Hepatic stellate cell (primary cell): ENCODE data around the gene USH1C.

ENCODE experiments used
- DNase-seq: peaks from one replicate; pipeline ENCODE4 v3.0.0; 2011; ENCODE audit warnings: low spot score

The USH1C gene

GRCh38 chr11:17570034-17570433 is 25.8 kb upstream of the USH1C start:
- DNase-seq = no peak

GRCh38 chr11:17568944-17569343 is 24.7 kb upstream of the USH1C start:
- DNase-seq = no peak

GRCh38 chr11:17564687-17565042 is 20.4 kb upstream of the USH1C start:
- no peak for DNase-seq

- DNase-seq = no peak
These were observed 19.9 kb upstream of the USH1C start for GRCh38 chr11:17563961-17564686.

- DNase-seq = no peak
These were observed 19.0 kb upstream of the USH1C start for GRCh38 chr11:17563231-17563646.

- DNase-seq = no peak
These were observed 17.3 kb upstream of the USH1C start for GRCh38 chr11:17561526-17561925.

- no peak for DNase-seq
These were observed 16.8 kb upstream of the USH1C start for GRCh38 chr11:17561111-17561415.

GRCh38 chr11:17560281-17561110 is 16.3 kb upstream of the USH1C start:
- DNase-seq = no peak

- no peak for DNase-seq
These were observed 15.3 kb upstream of the USH1C start for GRCh38 chr11:17559341-17560087.

- DNase-seq = no peak
These were observed 14.7 kb upstream of the USH1C start for GRCh38 chr11:17558916-17559315.

GRCh38 chr11:17558025-17558780 is 14.0 kb upstream of the USH1C start:
- DNase-seq = no peak

- no peak for DNase-seq
These were observed 12.8 kb upstream of the USH1C start for GRCh38 chr11:17556999-17557398.

- DNase-seq = no peak
These were observed 10.3 kb upstream of the USH1C start for GRCh38 chr11:17554487-17554886.

GRCh38 chr11:17553249-17553546 is 9.0 kb upstream of the USH1C start:
- DNase-seq = no peak

- no peak for DNase-seq
These were observed 8.4 kb upstream of the USH1C start for GRCh38 chr11:17552392-17553248.

- no peak for DNase-seq
These were observed 7.8 kb upstream of the USH1C start for GRCh38 chr11:17552041-17552355.

GRCh38 chr11:17551347-17552040 is 7.3 kb upstream of the USH1C start:
- DNase-seq = no peak

- DNase-seq = no peak
These were observed 6.5 kb upstream of the USH1C start for GRCh38 chr11:17550450-17551346.

- DNase-seq = no peak
These were observed 4.2 kb upstream of the USH1C start for GRCh38 chr11:17548444-17548843.

- DNase-seq = no peak
These were observed 3.7 kb upstream of the USH1C start for GRCh38 chr11:17547932-17548331.
